Measurements from ENCODE around the gene PRSS38. TPM values are rescaled to one million over a fixed set of nuclear protein-coding genes. Genes with fewer than 3 reads are reported as not detected.
A peak's percentile ranks its signal among the peaks of the same experiment; 100 is the strongest.

PRSS38 gene
- total and polyA plus RNA-seq, 4 donors: not detected

DNA sequence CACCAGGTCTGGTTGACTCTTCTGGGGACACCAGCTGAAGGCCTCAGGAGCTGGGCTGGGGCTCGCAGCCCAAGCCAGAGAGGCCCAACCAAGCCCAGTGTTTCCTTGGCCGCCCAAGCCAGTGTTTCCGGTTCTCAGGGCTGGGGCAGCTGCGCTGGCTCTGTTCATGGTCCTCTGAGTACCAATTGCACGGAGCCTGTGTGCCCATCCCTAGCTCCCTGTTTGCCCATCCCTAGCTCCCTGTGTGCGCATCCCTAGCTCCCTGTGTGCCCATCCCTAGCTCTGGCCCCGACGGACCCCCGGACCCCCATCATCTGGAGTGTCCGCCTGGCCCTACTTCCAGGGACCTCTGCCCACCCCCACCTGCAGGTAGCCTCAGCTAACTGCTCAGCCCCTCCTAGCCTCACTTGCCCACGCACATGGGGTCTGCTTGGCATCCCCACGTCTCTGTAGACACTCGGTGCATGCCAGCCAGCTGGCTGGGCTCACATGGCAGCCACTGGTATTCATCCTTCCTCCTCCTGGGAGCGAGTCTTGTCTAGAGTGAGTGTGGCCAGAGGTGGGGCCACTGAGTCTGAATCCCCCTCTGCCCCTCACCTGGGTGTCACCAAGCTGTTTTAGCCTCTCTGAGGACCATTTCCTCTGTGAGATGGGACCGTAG lies 68.3 kb downstream of the PRSS38 start:
- WGBS (ENCODE audit: insufficient coverage): 94% methylated on average over 13 of the region's 15 CpGs
- Histone ChIP-seq H3K27ac (ENCODE audit: low read depth, low read length) (no peak overlapping the region), H3K9me3 (ENCODE audit: control insufficient read depth, insufficient read depth, low read length) (no peaks in the 10 kb centered on the region), H3K36me3 (ENCODE audit: control insufficient read depth, insufficient read depth, low read length) (no peaks in the 10 kb centered on the region), H3K4me3 (ENCODE audit: low read depth, low read length) (no peak overlapping the region), H3K4me1 (ENCODE audit: control insufficient read depth, insufficient read depth, low read length) (peaks cover 27% of the 10 kb centered on the region), H3K27me3 (ENCODE audit: control insufficient read depth, insufficient read depth, low read length) (peaks cover 2% of the 10 kb centered on the region)
- no peak for DNase-seq (ENCODE audit: low read depth in 4 of 6, low spot score in 6 of 6)

DNA sequence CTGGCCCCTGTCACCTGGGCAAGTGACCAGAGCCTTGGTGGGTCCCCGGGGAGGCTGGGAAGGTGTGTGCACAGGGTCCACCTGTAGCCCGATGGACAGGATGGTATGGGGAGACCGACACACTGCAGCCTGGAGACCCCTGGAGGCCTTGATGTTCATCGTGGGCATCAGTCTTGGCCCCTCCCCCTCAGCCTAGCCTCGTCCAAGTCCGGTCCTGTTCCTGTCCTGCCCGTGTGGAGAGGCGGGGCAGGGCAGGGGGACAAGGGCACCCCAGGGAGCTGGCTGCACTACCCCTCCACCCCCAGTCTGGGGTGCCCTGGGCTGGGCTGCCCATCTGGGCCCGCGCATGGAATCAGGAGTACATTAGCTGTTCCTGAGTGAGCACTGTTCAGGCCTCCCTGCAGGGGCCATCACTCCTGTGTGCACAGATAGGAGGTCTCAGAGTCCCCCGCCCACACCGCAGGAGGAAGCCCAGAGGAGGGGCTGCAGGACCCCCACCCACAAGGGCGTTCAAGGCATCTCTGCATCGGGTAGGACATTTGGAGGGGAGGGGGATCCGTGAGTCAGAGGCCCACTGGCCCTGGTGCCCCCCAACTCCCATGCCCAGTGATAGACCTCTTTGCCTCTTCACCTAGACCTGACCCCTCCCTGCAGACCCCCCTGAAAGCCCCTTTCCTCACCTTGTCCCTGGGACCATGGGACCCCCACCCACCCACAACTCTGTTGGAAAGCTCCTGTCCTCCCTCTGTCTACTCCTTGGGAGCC lies 69.1 kb downstream of the PRSS38 start:
- no peak for DNase-seq (ENCODE audit: low read depth in 4 of 6, low spot score in 6 of 6)
- WGBS (ENCODE audit: insufficient coverage): 85% methylated on average over 12 of the region's 15 CpGs

GRCh38 chr1:227885135-227885647 lies 69.7 kb downstream of the PRSS38 start:
- Histone ChIP-seq H3K9me3 (ENCODE audit: control insufficient read depth, insufficient read depth, low read length) (no peaks in the 10 kb centered on the region), H3K4me1 (ENCODE audit: control insufficient read depth, insufficient read depth, low read length) (peaks cover 27% of the 10 kb centered on the region), H3K4me3 (ENCODE audit: low read depth, low read length) (no peak overlapping the region), H3K36me3 (ENCODE audit: control insufficient read depth, insufficient read depth, low read length) (no peaks in the 10 kb centered on the region), H3K27ac (ENCODE audit: low read depth, low read length) (no peak overlapping the region), H3K27me3 (ENCODE audit: control insufficient read depth, insufficient read depth, low read length) (peaks cover 2% of the 10 kb centered on the region)
- peak in 1 of 6 donors; percentile 0 for DNase-seq (ENCODE audit: low read depth in 4 of 6, low spot score in 6 of 6)
- 93% methylated on average over 7 of the region's 8 CpGs for WGBS (ENCODE audit: insufficient coverage)

More for the DNA sequence above, 69.1 kb downstream of the PRSS38 start:
- H3K9me3 ChIP-seq (ENCODE audit: control insufficient read depth, insufficient read depth, low read length): no peaks in the 10 kb centered on the region
- no peaks in the 10 kb centered on the region for H3K36me3 ChIP-seq (ENCODE audit: control insufficient read depth, insufficient read depth, low read length)
- H3K4me1 ChIP-seq (ENCODE audit: control insufficient read depth, insufficient read depth, low read length): peaks cover 27% of the 10 kb centered on the region
- no peak overlapping the region for H3K27ac ChIP-seq (ENCODE audit: low read depth, low read length)
- no peak overlapping the region for H3K4me3 ChIP-seq (ENCODE audit: low read depth, low read length)
- H3K27me3 ChIP-seq (ENCODE audit: control insufficient read depth, insufficient read depth, low read length): peaks cover 2% of the 10 kb centered on the region

DNA sequence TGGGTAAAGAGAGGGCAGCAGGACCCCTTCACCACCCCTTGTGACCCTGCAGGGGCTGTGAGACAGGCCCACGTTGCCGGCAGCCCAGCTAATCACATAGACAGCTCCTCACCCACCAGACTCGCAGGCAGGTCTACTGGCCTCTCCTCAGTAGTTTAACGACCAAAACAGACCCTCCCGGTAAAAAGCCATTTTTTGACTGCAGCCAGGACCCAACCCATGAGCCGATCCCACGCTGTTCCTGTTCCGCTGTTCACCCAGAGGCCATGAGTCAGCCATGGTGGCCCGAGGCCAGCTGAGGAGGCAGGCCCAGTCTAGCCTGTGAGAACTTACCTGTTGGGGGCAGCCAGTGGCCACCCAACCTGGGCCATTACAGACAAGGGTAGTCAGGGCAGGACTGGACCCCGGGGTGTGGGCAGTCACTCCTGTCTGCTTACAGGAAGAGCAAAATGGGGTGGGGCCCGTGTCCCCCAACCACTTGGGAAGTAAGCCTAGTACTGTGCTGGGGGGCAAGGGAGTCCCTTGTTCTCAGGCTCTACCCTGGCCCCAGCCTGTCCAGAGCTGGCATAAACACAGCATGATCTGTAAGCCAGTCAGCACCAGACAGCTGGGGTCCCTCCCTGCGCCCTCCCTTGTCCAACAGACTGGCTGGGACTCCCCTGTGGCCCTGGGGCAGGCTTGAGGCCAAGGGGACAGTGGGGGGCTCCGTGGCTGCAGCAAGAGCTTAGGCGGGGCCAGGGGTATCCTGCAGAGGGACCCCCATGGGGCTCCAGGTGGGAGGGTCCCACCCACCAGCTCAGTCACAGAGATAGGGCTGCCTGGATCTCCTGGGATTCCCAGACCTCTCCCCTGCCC lies 70.4 kb downstream of the PRSS38 start:
- Histone ChIP-seq H3K4me3 (ENCODE audit: low read depth, low read length) (no peak overlapping the region), H3K4me1 (ENCODE audit: control insufficient read depth, insufficient read depth, low read length) (peaks cover 27% of the 10 kb centered on the region), H3K27ac (ENCODE audit: low read depth, low read length) (peak overlapping the region; percentile 71), H3K27me3 (ENCODE audit: control insufficient read depth, insufficient read depth, low read length) (peaks cover 2% of the 10 kb centered on the region), H3K9me3 (ENCODE audit: control insufficient read depth, insufficient read depth, low read length) (no peaks in the 10 kb centered on the region), H3K36me3 (ENCODE audit: control insufficient read depth, insufficient read depth, low read length) (no peaks in the 10 kb centered on the region)
- WGBS (ENCODE audit: insufficient coverage): 68% methylated on average over 14 of the region's 14 CpGs
- peak in 1 of 6 donors; percentile 22 for DNase-seq (ENCODE audit: low read depth in 4 of 6, low spot score in 6 of 6)

GRCh38 chr1:227886503-227886961 lies 71.1 kb downstream of the PRSS38 start:
- H3K27ac ChIP-seq (ENCODE audit: low read depth, low read length): peak overlapping the region; percentile 71
- 50% methylated on average over 1 of the region's 18 CpGs for WGBS (ENCODE audit: insufficient coverage)
- no peaks in the 10 kb centered on the region for H3K36me3 ChIP-seq (ENCODE audit: control insufficient read depth, insufficient read depth, low read length)
- peaks cover 2% of the 10 kb centered on the region for H3K27me3 ChIP-seq (ENCODE audit: control insufficient read depth, insufficient read depth, low read length)
- H3K4me1 ChIP-seq (ENCODE audit: control insufficient read depth, insufficient read depth, low read length): peaks cover 27% of the 10 kb centered on the region
- peak overlapping the region; percentile 41 for H3K4me3 ChIP-seq (ENCODE audit: low read depth, low read length)
- DNase-seq (ENCODE audit: low read depth in 4 of 6, low spot score in 6 of 6): no peak
- no peaks in the 10 kb centered on the region for H3K9me3 ChIP-seq (ENCODE audit: control insufficient read depth, insufficient read depth, low read length)

DNA sequence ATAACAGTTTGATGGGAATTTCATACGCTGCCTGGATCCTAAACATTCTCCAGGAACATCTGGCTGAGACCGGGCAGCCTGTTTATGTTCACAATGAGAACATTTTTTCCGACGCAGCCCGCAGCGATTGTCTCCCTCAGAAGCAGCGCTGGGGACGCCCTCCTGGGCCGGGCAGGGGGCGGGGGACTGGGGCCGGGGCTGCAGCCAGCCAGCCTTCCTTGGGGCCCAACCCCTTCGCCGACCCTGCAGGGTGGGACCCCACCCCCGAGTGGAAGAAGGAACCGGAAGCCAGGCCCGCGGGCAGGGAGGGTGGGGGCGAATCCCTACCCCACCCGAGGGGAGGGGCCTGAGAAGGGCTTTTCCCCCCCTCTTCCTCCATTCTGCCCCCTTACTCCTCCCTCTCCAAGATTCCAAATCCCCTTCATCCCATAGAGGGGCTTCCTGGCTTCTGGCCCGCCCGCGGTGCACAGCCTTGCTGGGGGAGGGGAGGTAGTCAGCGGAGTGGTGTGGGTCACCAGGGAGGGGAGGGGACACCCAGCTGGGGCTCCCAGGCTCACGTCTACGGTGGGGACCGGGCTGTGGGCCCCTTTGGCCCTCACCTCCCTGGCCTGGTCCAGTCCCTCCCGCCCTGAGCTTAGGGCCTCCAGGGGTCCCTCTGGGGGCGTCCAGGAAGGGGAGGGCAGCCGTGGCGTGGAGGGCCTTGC lies 71.7 kb downstream of the PRSS38 start:
- peaks cover 27% of the 10 kb centered on the region for H3K4me1 ChIP-seq (ENCODE audit: control insufficient read depth, insufficient read depth, low read length)
- no peaks in the 10 kb centered on the region for H3K36me3 ChIP-seq (ENCODE audit: control insufficient read depth, insufficient read depth, low read length)
- DNase-seq (ENCODE audit: low read depth in 4 of 6, low spot score in 6 of 6): peak in 3 of 6 donors; percentile 7 to 73 (median 72)
- no peaks in the 10 kb centered on the region for H3K9me3 ChIP-seq (ENCODE audit: control insufficient read depth, insufficient read depth, low read length)
- H3K4me3 ChIP-seq (ENCODE audit: low read depth, low read length): peak overlapping the region; percentile 41
- H3K27me3 ChIP-seq (ENCODE audit: control insufficient read depth, insufficient read depth, low read length): peaks cover 2% of the 10 kb centered on the region
- under 1% methylated on average over 23 of the region's 30 CpGs for WGBS (ENCODE audit: insufficient coverage)
- peak overlapping the region; percentile 71 for H3K27ac ChIP-seq (ENCODE audit: low read depth, low read length)

- peaks cover 29% of the 10 kb centered on the region for H3K4me1 ChIP-seq (ENCODE audit: control insufficient read depth, insufficient read depth, low read length)
- WGBS (ENCODE audit: insufficient coverage): 4% methylated on average over 29 of the region's 40 CpGs
- H3K27me3 ChIP-seq (ENCODE audit: control insufficient read depth, insufficient read depth, low read length): peaks cover 2% of the 10 kb centered on the region
- peak in 3 of 6 donors; percentile 38 to 90 (median 73) for DNase-seq (ENCODE audit: low read depth in 4 of 6, low spot score in 6 of 6)
- no peaks in the 10 kb centered on the region for H3K36me3 ChIP-seq (ENCODE audit: control insufficient read depth, insufficient read depth, low read length)
- no peaks in the 10 kb centered on the region for H3K9me3 ChIP-seq (ENCODE audit: control insufficient read depth, insufficient read depth, low read length)
- peak overlapping the region; percentile 71 for H3K27ac ChIP-seq (ENCODE audit: low read depth, low read length)
- peak overlapping the region; percentile 41 for H3K4me3 ChIP-seq (ENCODE audit: low read depth, low read length)
Observed at GRCh38 chr1:227887697-227888403, 72.4 kb downstream of the PRSS38 start.

DNA sequence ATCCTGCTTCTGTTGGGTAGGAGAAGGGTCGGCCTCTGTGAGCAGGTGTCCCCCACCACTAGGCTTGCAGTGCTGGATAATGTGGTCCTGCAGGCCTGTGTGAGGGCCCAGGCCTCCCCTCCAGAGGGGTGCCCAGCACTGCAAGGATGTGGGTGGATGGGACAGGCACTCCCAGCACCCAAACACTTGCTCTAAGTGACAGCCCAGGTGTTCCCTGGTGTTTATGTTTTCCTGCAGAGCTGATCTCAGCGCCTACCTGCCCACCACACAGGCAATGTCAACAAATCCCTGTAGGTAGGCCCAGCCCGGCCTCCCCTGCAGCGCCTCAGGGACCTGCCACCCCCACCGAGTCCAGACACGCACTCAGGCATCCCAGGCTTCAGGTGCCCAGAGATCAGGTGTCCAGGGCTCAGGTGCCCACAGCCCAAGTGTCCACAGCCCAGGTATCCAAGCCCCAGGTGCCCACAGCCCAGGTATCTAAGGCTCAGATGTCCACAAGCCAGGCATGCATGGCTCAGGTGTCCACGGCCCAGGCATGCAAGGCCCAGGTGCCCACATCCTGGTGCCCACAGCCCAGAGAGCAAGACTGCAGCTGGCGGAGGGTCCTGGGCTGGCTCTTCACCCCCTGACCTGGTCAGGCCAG lies 73.0 kb downstream of the PRSS38 start:
- 94% methylated on average over 8 of the region's 8 CpGs for WGBS (ENCODE audit: insufficient coverage)
- no peaks in the 10 kb centered on the region for H3K36me3 ChIP-seq (ENCODE audit: control insufficient read depth, insufficient read depth, low read length)
- peaks cover 30% of the 10 kb centered on the region for H3K4me1 ChIP-seq (ENCODE audit: control insufficient read depth, insufficient read depth, low read length)
- peak overlapping the region; percentile 33 for H3K27ac ChIP-seq (ENCODE audit: low read depth, low read length)
- peaks cover 2% of the 10 kb centered on the region for H3K27me3 ChIP-seq (ENCODE audit: control insufficient read depth, insufficient read depth, low read length)
- no peaks in the 10 kb centered on the region for H3K9me3 ChIP-seq (ENCODE audit: control insufficient read depth, insufficient read depth, low read length)
- H3K4me3 ChIP-seq (ENCODE audit: low read depth, low read length): no peak overlapping the region
- DNase-seq (ENCODE audit: low read depth in 4 of 6, low spot score in 6 of 6): no peak
